ENCODE measurements around the gene B3GNT3. TPM values are rescaled to one million over a fixed set of nuclear protein-coding genes. Genes with fewer than 3 reads are reported as not detected.
"Not testable (repeated sequence)": the region's sequence is repeated elsewhere in the genome, so short reads cannot be mapped to it uniquely, and the experiment has no call there.

Gene B3GNT3
- total RNA-seq, 5 donors from 2014 or later (not counting 1 experiment from before 2014, with no cell fraction given): 0.12 to 1.2 (median 0.79) TPM

- POLR2A ChIA-PET; H3K27me3 Mint-ChIP-seq; H3K27ac ChIP-seq (ENCODE audit: low read length); H3K27me3 ChIP-seq (replicated peaks in 1 of 2; ENCODE audit: control insufficient read depth in 2 of 2, extremely low read depth in 1 of 2, insufficient read depth in 2 of 2, low read length in 1 of 2); DNase-seq; H3K4me3 Mint-ChIP-seq; H3K4me3 ChIP-seq (ENCODE audit: control insufficient read depth in 1 of 2, extremely low read depth in 1 of 2, low read length in 1 of 2); ATAC-seq (replicated peaks in 1 of 4); H3K27ac Mint-ChIP-seq; H3K9me3 ChIP-seq; H3K9me3 Mint-ChIP-seq: not testable (repeated sequence)
- WGBS (ENCODE audit: insufficient coverage): 91% methylated on average over 3 of the region's 5 CpGs
- H3K4me1 ChIP-seq (ENCODE audit: control insufficient read depth in 1 of 2, extremely low read depth in 1 of 2, insufficient read depth in 2 of 2, low read length in 2 of 2): peaks cover 0 to 15% of the 10 kb centered on the region in 2 experiments
- peaks cover 31% of the 10 kb centered on the region for H3K36me3 Mint-ChIP-seq
- H3K36me3 ChIP-seq (ENCODE audit: control insufficient read depth in 2 of 2, extremely low read depth in 1 of 2, insufficient read depth in 1 of 2, low read length in 1 of 2): peaks cover 27 to 44% of the 10 kb centered on the region in 2 donors
- CTCF ChIA-PET: interaction anchor here in 1 of 2 donors (0.7 kb wide), 1 partner anchor 173 kb away, joined by 3 read pairs; no protein-coding TSS in a partner anchor
- peaks cover 7 to 15% (median 10%) of the 10 kb centered on the region in 3 donors for H3K4me1 Mint-ChIP-seq
Measured at GRCh38 chr19:17783721-17784120, 11.2 kb upstream of the B3GNT3 start.

- H3K4me1 Mint-ChIP-seq: peaks cover 7 to 16% (median 10%) of the 10 kb centered on the region in 3 donors
Measured at GRCh38 chr19:17784201-17785008, 10.5 kb upstream of the B3GNT3 start.

GRCh38 chr19:17787274-17787913, 7.5 kb upstream of the B3GNT3 start:
- no peaks in the 10 kb centered on the region for H3K27me3 ChIP-seq (replicated peaks in 1 of 2; ENCODE audit: control insufficient read depth in 2 of 2, extremely low read depth in 1 of 2, insufficient read depth in 2 of 2, low read length in 1 of 2)
- H3K4me1 ChIP-seq (ENCODE audit: control insufficient read depth in 1 of 2, extremely low read depth in 1 of 2, insufficient read depth in 2 of 2, low read length in 2 of 2): peaks cover 9 to 30% of the 10 kb centered on the region in 2 experiments
- no peak for DNase-seq
- H3K9me3 ChIP-seq: no peaks in the 10 kb centered on the region
- WGBS (ENCODE audit: insufficient coverage): 98% methylated on average over 12 of the region's 14 CpGs
- H3K4me3 Mint-ChIP-seq: no peak overlapping the region
- POLR2A ChIA-PET: interaction anchor here in 1 of 2 donors (0.5 to 0.6 kb wide), 2 partner anchors 20 to 274 kb away, joined by 4 to 9 read pairs; no protein-coding TSS in a partner anchor
- ATAC-seq (replicated peaks in 1 of 4): no peak
- no peaks in the 10 kb centered on the region for H3K27me3 Mint-ChIP-seq
- H3K27ac Mint-ChIP-seq: no peak overlapping the region
- peaks cover 30% of the 10 kb centered on the region for H3K36me3 Mint-ChIP-seq
- no peak overlapping the region for H3K27ac ChIP-seq (ENCODE audit: low read length)
- peaks cover 13 to 36% of the 10 kb centered on the region in 2 donors for H3K36me3 ChIP-seq (ENCODE audit: control insufficient read depth in 2 of 2, extremely low read depth in 1 of 2, insufficient read depth in 1 of 2, low read length in 1 of 2)
- no peaks in the 10 kb centered on the region for H3K9me3 Mint-ChIP-seq
- CTCF ChIA-PET: no interaction called here
- H3K4me1 Mint-ChIP-seq: peaks cover 25 to 37% (median 28%) of the 10 kb centered on the region in 3 donors
- H3K4me3 ChIP-seq (ENCODE audit: control insufficient read depth in 1 of 2, extremely low read depth in 1 of 2, low read length in 1 of 2): no peak overlapping the region

More at GRCh38 chr19:17784201-17785008, 10.5 kb upstream of the B3GNT3 start:
- Mint-ChIP-seq H3K4me3 (no peak overlapping the region), H3K36me3 (peaks cover 35% of the 10 kb centered on the region), H3K9me3 (no peaks in the 10 kb centered on the region), H3K27me3 (no peaks in the 10 kb centered on the region), H3K27ac (peak overlapping the region; percentile 39 to 49)
- Histone ChIP-seq H3K36me3 (ENCODE audit: control insufficient read depth in 2 of 2, extremely low read depth in 1 of 2, insufficient read depth in 1 of 2, low read length in 1 of 2) (peaks cover 23 to 45% of the 10 kb centered on the region in 2 donors), H3K27ac (ENCODE audit: low read length) (no peak overlapping the region), H3K4me1 (ENCODE audit: control insufficient read depth in 1 of 2, extremely low read depth in 1 of 2, insufficient read depth in 2 of 2, low read length in 2 of 2) (peaks cover 0 to 9% of the 10 kb centered on the region in 2 experiments), H3K4me3 (ENCODE audit: control insufficient read depth in 1 of 2, extremely low read depth in 1 of 2, low read length in 1 of 2) (no peak overlapping the region), H3K9me3 (no peaks in the 10 kb centered on the region), H3K27me3 (replicated peaks in 1 of 2; ENCODE audit: control insufficient read depth in 2 of 2, extremely low read depth in 1 of 2, insufficient read depth in 2 of 2, low read length in 1 of 2) (no peaks in the 10 kb centered on the region)
- peak; percentile 67 to 80 (median 76) for ATAC-seq (replicated peaks in 1 of 4)
- ChIA-PET POLR2A (interaction anchor here in 1 of 2 donors (0.6 kb wide), 1 partner anchor 341 kb away, joined by 4 read pairs; no protein-coding TSS in a partner anchor), CTCF (interaction anchor here in 1 of 2 donors (0.9 kb wide), 1 partner anchor 178 kb away, joined by 3 read pairs; no protein-coding TSS in a partner anchor)
- whole genome bisulfite sequencing (ENCODE audit: insufficient coverage): 81% methylated on average over 22 of the region's 32 CpGs
- DNase-seq: peak; percentile 39 to 83 (median 70)

GRCh38 chr19:17788632-17789031, 6.3 kb upstream of the B3GNT3 start:
- no peaks in the 10 kb centered on the region for H3K27me3 Mint-ChIP-seq
- peaks cover 12 to 33% of the 10 kb centered on the region in 2 experiments for H3K4me1 ChIP-seq (ENCODE audit: control insufficient read depth in 1 of 2, extremely low read depth in 1 of 2, insufficient read depth in 2 of 2, low read length in 2 of 2)
- H3K27ac Mint-ChIP-seq: peak overlapping the region; percentile 10 to 80
- no peak for ATAC-seq (replicated peaks in 1 of 4)
- no peak for DNase-seq
- H3K4me3 Mint-ChIP-seq: no peak overlapping the region
- H3K9me3 Mint-ChIP-seq: no peaks in the 10 kb centered on the region
- POLR2A ChIA-PET: no interaction called here
- peaks cover 10 to 29% of the 10 kb centered on the region in 2 donors for H3K36me3 ChIP-seq (ENCODE audit: control insufficient read depth in 2 of 2, extremely low read depth in 1 of 2, insufficient read depth in 1 of 2, low read length in 1 of 2)
- no peaks in the 10 kb centered on the region for H3K27me3 ChIP-seq (replicated peaks in 1 of 2; ENCODE audit: control insufficient read depth in 2 of 2, extremely low read depth in 1 of 2, insufficient read depth in 2 of 2, low read length in 1 of 2)
- CTCF ChIA-PET: no interaction called here
- WGBS (ENCODE audit: insufficient coverage): no CpG with 5 or more reads among the region's 2 CpGs
- no peak overlapping the region for H3K4me3 ChIP-seq (ENCODE audit: control insufficient read depth in 1 of 2, extremely low read depth in 1 of 2, low read length in 1 of 2)
- H3K4me1 Mint-ChIP-seq: peaks cover 31 to 46% (median 32%) of the 10 kb centered on the region in 3 donors
- peaks cover 27% of the 10 kb centered on the region for H3K36me3 Mint-ChIP-seq
- no peak overlapping the region for H3K27ac ChIP-seq (ENCODE audit: low read length)
- no peaks in the 10 kb centered on the region for H3K9me3 ChIP-seq

- ChIA-PET POLR2A (interaction anchor here in 1 of 2 donors (0.6 kb wide), 1 partner anchor 426 kb away, joined by 6 read pairs; no protein-coding TSS in a partner anchor), CTCF (interaction anchor here in 1 of 2 donors (1.1 kb wide), 1 partner anchor 23 kb away, joined by 3 read pairs; no protein-coding TSS in a partner anchor)
- Histone ChIP-seq H3K36me3 (ENCODE audit: control insufficient read depth in 2 of 2, extremely low read depth in 1 of 2, insufficient read depth in 1 of 2, low read length in 1 of 2) (peaks cover 10 to 18% of the 10 kb centered on the region in 2 donors), H3K27ac (ENCODE audit: low read length) (no peak overlapping the region), H3K4me3 (ENCODE audit: control insufficient read depth in 1 of 2, extremely low read depth in 1 of 2, low read length in 1 of 2) (no peak overlapping the region), H3K9me3 (no peaks in the 10 kb centered on the region), H3K27me3 (replicated peaks in 1 of 2; ENCODE audit: control insufficient read depth in 2 of 2, extremely low read depth in 1 of 2, insufficient read depth in 2 of 2, low read length in 1 of 2) (peaks cover 0 to 9% of the 10 kb centered on the region in 2 experiments), H3K4me1 (ENCODE audit: control insufficient read depth in 1 of 2, extremely low read depth in 1 of 2, insufficient read depth in 2 of 2, low read length in 2 of 2) (peaks cover 14 to 39% of the 10 kb centered on the region in 2 experiments)
- 80% methylated on average over 1 of the region's 6 CpGs for WGBS (ENCODE audit: insufficient coverage)
- no peak overlapping the region for H3K4me3 Mint-ChIP-seq
- ATAC-seq (replicated peaks in 1 of 4): peak in 3 of 4 experiments; percentile 34 to 78 (median 38)
- no peaks in the 10 kb centered on the region for H3K9me3 Mint-ChIP-seq
- H3K36me3 Mint-ChIP-seq: peaks cover 16% of the 10 kb centered on the region
- no peaks in the 10 kb centered on the region for H3K27me3 Mint-ChIP-seq
- peak in 5 of 35 experiments; percentile 14 to 46 (median 15) for DNase-seq
- peaks cover 37 to 51% (median 44%) of the 10 kb centered on the region in 3 donors for H3K4me1 Mint-ChIP-seq
- peak overlapping the region; percentile 78 to 81 for H3K27ac Mint-ChIP-seq
Measured at GRCh38 chr19:17790059-17790780, 4.7 kb upstream of the B3GNT3 start.
